Ascending aorta (tissue), 2 donors: ENCODE measurements around the gene RFNG. TPM values are rescaled to one million over a fixed set of nuclear protein-coding genes. Genes with fewer than 3 reads are reported as not detected.

Experiments used
- DNase-seq, 2 donors: peaks; one replicate each; pipeline ENCODE4 v3.0.0-alpha.2; 2019; ENCODE audit warnings: low spot score in 2 of 2
- H3K27ac ChIP-seq, 2 donors: fragments of 200-600 bp; sonication (generic); one replicate each; pipeline ENCODE4 v1.5.1; 2016 to 2017; ENCODE audit warnings: mild to moderate bottlenecking in 1 of 2
- H3K27me3 ChIP-seq: fragments of 200-600 bp; sonication (generic); one replicate; pipeline ENCODE4 v1.5.1; 2017
- H3K36me3 ChIP-seq, 2 donors: fragments of 200-600 bp; sonication (generic); one replicate each; pipeline ENCODE4 v1.5.1; 2016
- H3K4me1 ChIP-seq, 2 donors: fragments of 200-600 bp; sonication (generic); one replicate each; pipeline ENCODE4 v1.5.1; 2016 to 2017; ENCODE audit warnings: mild to moderate bottlenecking in 1 of 2
- H3K4me3 ChIP-seq, 2 donors: fragments of 200-600 bp; sonication (generic); one replicate each; pipeline ENCODE4 v1.5.1; 2016 to 2017; ENCODE audit warnings: mild to moderate bottlenecking in 1 of 2
- H3K9me3 ChIP-seq, 2 donors: fragments of 200-600 bp; sonication (generic); one replicate each; pipeline ENCODE4 v1.5.1; 2016
- intact Hi-C: fragments of 100-400 bp; cut with DNase I; formaldehyde crosslinking; loops from one replicate; pipeline ENCODE4 v1.15.1; 2023
- total RNA-seq: library from RNA; depleted of rRNA; stranded (reverse); fragments of >200 nt; gene quantifications from one replicate; pipeline ENCODE4 v1.1.0, GENCODE V29; 2016
- TF ChIP-seq, protein P1 (sequence below), 3 experiments: fragments of 200-600 bp in 2 of 3; fragments of 450-650 bp in 1 of 3; sonication (generic) in 2 of 3; IDR thresholded peaks; one replicate each; pipeline ENCODE4 v1.5.1; 2016 to 2019; ENCODE audit warnings: antibody characterized with exemption in 3 of 3, mild to moderate bottlenecking in 1 of 3, moderate library complexity in 1 of 3

RFNG gene, protein sequence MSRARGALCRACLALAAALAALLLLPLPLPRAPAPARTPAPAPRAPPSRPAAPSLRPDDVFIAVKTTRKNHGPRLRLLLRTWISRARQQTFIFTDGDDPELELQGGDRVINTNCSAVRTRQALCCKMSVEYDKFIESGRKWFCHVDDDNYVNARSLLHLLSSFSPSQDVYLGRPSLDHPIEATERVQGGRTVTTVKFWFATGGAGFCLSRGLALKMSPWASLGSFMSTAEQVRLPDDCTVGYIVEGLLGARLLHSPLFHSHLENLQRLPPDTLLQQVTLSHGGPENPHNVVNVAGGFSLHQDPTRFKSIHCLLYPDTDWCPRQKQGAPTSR
- 73.7 TPM for total RNA-seq

DNA sequence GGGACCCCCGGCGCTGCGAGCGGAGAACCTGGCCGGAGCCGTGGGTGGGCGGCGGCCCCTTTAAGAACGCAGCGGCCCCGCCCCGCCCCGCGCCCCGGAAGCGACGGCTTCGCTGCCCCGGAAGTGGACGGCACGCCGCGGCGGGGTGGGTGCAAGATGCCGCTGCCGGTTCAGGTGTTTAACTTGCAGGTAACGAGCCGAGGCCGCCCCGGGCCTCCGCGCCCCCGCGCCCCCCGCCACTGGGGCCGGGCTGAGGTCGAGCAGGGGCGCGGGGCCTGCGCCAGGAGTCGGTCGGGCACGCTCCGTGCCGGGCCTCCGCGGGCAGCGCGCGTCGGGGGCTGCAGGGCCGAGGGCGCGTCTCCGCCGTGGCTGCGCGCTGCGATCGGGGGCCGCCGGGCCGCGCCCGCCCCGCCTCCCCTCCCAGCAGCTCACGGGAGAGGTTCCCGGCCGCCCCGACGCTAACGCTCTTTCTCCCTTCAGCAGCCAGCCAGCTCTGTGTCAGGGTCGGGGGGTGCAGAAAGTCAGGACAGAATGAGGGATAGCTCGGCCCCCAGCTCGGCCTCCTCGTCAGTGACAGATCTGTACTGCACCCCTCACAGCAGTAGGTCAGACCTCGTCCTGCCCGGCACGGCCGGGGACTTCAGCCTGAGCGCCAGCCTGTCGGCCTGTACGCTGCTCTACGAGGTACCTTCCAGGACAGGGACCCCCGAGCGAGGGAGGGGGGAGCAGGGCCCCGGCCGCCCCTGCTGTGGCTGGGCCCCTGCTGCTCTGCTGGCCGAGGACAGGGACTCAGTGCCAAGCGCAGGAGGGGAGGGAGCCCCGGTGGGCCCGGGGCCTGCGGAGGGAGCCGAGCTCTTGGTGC lies at the start of gene RFNG, which contains the start of gene GPS1:
TSS of gene RFNG (minus strand) at position 36 of the 862 bp plus-strand sequence. CDS start 45 bp downstream, outside the sequence.
TSS of gene GPS1 (plus strand) at position 123 of the 862 bp plus-strand sequence. CDS start at position 157, 34 bp downstream.
- Histone ChIP-seq H3K9me3 (no peaks in the 10 kb centered on the region), H3K4me3 (peak within 1 kb of the TSS; percentile 83 to 94), H3K36me3 (peaks cover 47 to 63% of the 10 kb centered on the region in 2 donors), H3K27me3 (no peaks in the 10 kb centered on the region), H3K4me1 (peaks cover 18 to 19% of the 10 kb centered on the region in 2 donors), H3K27ac (peak within 1 kb of the TSS; percentile 11 to 14)
- TF ChIP-seq, protein P1, sequence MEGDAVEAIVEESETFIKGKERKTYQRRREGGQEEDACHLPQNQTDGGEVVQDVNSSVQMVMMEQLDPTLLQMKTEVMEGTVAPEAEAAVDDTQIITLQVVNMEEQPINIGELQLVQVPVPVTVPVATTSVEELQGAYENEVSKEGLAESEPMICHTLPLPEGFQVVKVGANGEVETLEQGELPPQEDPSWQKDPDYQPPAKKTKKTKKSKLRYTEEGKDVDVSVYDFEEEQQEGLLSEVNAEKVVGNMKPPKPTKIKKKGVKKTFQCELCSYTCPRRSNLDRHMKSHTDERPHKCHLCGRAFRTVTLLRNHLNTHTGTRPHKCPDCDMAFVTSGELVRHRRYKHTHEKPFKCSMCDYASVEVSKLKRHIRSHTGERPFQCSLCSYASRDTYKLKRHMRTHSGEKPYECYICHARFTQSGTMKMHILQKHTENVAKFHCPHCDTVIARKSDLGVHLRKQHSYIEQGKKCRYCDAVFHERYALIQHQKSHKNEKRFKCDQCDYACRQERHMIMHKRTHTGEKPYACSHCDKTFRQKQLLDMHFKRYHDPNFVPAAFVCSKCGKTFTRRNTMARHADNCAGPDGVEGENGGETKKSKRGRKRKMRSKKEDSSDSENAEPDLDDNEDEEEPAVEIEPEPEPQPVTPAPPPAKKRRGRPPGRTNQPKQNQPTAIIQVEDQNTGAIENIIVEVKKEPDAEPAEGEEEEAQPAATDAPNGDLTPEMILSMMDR (IDR thresholded peaks at IDR 0.05) = no peak
- intact Hi-C loops = loop anchor here (2.0 kb wide), 2 partner anchors 13 to 29 kb away; partner anchors contain the start of genes CENPX, DUS1L and LRRC45
- DNase-seq = peak in 1 of 2 donors; percentile 80

DNA sequence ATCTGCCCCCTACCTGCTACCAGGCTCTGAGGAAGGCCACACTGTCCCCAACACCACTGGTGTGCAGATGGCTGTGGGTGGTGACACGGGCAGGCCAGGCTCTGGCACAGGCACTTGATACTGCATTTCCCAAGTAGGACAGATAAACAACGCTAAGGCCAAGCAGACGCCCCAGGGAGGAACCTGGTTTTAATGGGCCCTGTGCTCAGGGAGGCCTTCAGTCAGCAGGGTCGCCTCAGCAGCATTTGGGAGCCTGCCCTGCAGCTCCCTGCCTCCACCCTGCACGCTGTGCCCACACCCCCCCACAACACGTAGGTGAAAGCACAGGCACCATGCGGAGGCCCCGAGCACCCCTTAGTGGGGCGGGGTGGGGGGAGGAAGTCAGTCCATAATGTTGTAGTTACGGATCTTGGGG lies 49.7 kb upstream of the RFNG start:
- no peak overlapping the region for H3K27ac ChIP-seq
- intact Hi-C loops = no loop called here
- no peaks in the 10 kb centered on the region for H3K36me3 ChIP-seq
- no peaks in the 10 kb centered on the region for H3K27me3 ChIP-seq
- TF ChIP-seq, protein P1 (IDR thresholded peaks at IDR 0.05) = no peak
- H3K4me3 ChIP-seq = no peak overlapping the region
- H3K4me1 ChIP-seq = peaks cover 16 to 19% of the 10 kb centered on the region in 2 donors
- no peak for DNase-seq
- no peaks in the 10 kb centered on the region for H3K9me3 ChIP-seq

DNA sequence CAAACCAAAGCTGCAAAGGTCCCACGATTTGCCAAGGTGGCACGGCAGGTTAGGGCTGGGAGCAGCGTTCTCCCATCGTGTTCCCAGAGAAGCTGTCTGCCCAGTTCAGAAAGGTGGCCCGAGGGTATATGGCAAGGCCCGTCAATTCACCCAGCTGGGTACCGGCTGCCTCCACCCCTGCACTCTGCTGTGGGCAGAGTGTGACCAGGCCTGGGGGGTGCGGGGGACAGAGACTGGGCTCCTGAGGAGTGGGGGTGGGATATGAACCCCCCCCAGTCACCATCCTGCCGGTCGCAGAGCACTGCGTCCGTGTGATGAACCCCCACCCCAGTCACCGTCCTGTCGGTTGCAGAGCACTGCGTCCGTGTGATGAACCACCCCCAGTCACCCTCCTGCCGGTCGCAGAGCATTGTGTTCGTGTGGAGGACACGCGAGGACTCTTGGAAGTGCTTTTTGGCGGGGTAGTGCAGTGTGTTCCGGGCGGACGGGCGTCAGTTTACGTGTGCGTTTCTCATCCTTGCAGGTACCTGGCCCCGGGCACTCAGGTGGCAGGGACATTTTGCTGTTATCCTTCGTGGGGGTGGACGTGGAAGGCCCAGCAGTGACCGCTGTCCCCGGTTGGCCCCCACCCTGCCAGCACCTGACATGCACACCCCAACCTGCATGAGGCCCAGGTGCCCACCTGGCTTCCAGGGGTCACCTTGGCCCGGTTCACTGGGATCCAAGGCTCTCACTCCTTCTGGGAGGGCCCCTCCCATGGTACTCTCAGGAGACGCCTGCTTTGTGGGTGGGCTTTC lies 49.1 kb upstream of the RFNG start:
- Histone ChIP-seq H3K9me3 (no peaks in the 10 kb centered on the region), H3K27me3 (no peaks in the 10 kb centered on the region), H3K4me3 (no peak overlapping the region), H3K27ac (no peak overlapping the region), H3K4me1 (peaks cover 14 to 19% of the 10 kb centered on the region in 2 donors), H3K36me3 (peaks cover 2 to 4% of the 10 kb centered on the region in 2 donors)
- DNase-seq = no peak
- intact Hi-C loops = no loop called here
- TF ChIP-seq, protein P1 (IDR thresholded peaks at IDR 0.05) = no peak

DNA sequence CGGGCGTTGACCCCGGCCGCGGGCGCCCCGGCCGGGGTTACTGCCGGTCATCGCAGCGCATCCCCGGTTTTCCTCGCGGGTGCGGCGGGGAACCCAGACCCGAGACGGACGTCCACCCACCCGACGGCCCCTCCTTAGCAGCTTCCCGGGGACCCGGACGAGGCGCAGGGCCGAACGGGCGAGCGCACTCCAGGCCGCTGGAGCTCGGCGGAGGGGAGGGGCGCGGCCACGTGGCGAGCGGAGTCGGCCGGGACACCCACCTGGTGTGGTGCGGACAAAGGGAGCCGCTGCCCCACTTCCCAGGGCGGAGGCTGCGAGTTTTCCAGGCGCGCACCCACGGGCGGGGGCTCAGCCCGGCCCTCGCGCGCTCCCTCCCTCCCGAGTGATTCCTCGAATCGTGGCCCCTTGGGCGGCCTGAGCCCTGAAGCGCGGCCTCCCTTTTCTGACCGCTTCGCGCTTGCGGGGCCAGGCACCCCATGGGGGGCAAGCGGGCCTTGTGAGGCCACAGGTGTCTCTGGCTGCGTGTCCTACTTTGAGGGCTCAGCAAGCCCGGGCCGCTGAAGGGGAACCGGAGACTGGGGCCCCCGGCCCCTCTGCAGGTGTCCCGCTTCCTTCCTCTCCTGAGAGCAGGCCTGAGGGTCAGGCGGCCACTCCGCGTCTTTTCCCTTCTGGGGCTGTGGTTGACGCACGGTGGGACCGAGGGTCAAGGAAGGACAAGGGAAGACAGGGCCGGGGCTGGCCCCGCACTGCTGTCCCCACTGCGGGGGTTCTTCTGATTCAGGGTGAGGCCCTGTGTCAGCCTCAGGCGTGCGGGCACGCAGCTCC lies 47.5 kb upstream of the RFNG start:
- TF ChIP-seq, protein P1 (IDR thresholded peaks at IDR 0.05) = no peak
- intact Hi-C loops = loop anchor here (1.0 to 5.0 kb wide), 4 partner anchors 34 to 172 kb away; partner anchors contain the start of genes DCXR, DUS1L, LRRC45 and MAFG
- Histone ChIP-seq H3K4me1 (peaks cover 14 to 19% of the 10 kb centered on the region in 2 donors), H3K27me3 (no peaks in the 10 kb centered on the region), H3K4me3 (peak overlapping the region; percentile 67 to 98), H3K36me3 (peaks cover 12 to 16% of the 10 kb centered on the region in 2 donors), H3K27ac (peak overlapping the region; percentile 84 to 96), H3K9me3 (no peaks in the 10 kb centered on the region)
- DNase-seq = no peak
